NOMO-1 treated with dmso at 0.1 percent for 144 hours (cell line): ENCODE data around the gene HMOX1.
A peak's percentile ranks its signal among the peaks of the same experiment; 100 is the strongest.

Experiments used
- DNase-seq: peaks from one replicate; lab custom pipeline; 2025; ENCODE audit not compliant: unreplicated experiment; lab: John Stamatoyannopoulos, UW

HMOX1 gene

DNA sequence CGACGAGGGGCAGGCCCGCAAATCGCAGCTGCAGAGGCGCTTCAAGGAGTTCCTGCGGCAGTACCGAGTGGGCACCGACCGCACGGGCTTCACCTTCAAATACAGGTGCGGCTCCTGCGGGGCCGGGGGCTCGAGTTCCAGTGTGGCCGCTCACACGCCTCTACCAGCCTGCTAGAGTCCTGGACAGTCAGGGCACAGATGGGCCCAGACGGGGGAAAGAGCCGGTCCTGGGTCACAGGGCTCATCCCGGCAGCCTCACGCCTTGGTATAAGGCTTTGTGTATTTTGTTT, 19.6 kb downstream of the HMOX1 start:
- DNase-seq: no peak

DNA sequence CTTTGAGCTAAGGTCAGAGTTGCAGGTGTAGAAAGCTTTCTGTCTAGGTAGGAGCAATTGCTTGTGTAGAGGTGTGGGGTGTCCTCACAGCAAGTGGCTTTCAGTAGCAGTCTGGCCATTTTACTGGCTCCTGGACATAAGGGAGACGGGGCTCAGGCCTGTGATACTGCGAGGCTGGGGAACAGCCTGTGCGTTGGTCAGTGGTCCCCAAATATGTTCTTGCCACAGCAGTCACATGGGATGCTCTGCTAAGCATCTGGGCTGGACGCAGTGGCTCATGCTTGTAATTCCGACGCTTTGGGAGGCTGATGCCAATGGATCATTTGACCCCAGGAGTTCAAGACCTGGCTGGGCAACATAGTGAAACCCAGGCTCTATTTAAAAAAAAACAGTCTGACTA, 21.0 kb downstream of the HMOX1 start:
- no peak for DNase-seq

DNA sequence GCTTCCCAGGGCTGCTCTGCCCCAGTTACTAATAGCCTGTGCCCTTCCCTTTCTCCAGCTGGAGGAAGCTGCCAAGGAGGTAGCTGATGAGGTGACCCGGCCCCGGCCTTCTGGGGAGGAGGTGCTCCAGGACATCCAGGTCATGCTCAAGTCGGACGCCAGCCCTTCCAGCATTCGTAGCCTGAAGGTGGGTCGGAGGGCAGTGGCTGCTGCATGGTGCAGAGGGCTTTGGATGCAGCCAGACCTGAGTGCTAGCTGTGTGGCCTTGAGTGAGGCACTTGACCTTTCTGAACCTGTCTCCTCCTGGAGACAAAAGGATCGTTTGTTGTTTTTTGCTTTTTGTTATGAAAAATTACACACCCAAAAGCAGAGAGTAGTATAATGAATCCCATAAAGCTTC, 22.5 kb downstream of the HMOX1 start:
- DNase-seq: no peak

DNA sequence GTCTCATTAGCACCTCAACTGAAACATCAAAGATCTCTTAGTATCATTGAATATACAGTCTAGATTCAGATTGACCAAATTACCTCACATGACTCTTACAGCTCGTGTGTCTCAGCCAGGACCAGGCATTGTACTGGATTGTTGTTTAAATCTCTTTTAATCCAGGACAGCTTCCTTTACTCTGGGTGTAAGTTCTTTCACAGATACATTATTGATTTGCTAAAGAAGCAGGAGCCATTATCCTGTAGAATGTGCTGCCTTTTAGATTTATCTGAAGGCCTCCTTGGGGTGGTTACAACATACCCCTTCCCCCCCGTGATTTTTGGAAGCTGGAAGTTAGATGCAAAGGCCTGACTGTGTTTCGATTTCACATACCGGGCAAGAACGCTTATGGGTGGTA, 23.3 kb downstream of the HMOX1 start:
- no peak for DNase-seq

DNA sequence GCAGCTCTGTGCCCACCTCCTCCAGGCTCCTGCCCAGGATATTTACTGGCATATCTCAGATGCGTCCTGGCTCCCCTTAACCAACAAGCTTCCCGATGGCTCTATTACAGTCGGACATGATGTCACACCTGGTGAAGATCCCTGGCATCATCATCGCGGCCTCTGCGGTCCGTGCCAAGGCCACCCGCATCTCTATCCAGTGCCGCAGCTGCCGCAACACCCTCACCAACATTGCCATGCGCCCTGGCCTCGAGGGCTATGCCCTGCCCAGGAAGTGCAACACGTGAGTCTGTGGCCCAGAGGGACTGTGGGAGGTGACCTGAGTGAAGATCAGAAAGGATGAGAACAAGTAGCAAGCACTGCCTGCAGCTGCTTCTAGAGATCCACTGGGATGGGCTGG, 25.5 kb downstream of the HMOX1 start:
- DNase-seq: no peak

DNA sequence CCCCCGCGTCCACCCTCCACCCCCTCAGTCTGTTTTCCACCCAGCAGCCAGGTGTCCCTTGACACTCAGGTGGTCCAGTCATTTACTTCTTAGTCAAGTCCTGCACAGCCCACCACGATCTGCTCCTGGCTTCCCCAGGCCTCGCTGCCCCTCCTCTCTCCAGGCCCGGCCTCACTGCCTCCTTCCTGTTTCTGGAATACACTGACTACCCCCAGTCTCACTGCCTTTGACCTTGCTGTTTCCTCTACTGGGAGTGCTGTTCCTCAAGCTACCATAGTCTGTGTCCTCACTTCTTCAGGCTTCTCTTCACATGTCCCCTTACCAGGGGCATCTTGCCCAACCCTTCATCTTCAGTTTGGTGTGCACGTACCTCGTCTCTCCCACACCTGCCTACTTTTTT, 26.5 kb downstream of the HMOX1 start:
- DNase-seq: no peak

DNA sequence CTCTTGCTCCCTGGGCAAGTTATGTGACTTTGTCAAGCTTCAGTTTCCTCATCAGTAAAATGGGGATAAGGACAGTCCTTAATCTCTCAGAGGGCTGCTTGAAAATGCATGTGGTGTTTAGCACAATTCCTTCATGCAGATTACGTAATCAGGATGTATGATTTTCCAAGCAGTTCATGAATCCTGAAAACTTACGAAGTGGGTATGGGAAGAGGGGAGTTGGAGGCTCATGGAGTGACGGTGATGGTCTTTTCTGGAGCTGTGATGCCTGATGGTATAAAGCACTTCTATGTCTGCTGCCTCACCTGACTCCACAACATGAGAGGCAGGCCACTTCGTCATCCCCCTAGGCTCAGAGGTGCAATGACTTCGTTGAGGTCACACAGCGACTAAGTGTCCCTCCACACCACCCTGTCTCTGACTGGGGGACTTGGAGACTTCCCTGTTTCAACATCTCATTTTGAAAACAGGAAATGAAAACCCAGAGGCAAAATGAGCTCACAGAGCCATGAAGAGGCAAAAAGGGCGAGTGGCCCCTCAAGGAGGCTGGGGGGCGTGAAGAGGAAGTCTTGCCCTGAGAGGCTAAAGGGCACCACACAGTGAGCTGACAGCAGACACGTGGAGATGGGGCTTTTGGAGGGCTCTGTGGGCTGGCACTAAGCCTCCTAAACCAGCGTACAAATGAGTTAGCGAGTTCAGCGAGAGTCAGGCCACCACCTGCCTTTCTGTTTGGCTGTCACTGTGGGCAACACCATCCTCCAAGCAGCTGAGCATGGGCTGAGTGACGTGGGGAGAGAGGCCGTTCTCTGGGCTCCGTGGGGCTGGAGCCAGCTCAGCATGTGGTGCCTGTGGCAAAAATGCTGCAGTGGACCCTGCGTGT, 29.1 kb downstream of the HMOX1 start:
- DNase-seq: peak; percentile 94

DNA sequence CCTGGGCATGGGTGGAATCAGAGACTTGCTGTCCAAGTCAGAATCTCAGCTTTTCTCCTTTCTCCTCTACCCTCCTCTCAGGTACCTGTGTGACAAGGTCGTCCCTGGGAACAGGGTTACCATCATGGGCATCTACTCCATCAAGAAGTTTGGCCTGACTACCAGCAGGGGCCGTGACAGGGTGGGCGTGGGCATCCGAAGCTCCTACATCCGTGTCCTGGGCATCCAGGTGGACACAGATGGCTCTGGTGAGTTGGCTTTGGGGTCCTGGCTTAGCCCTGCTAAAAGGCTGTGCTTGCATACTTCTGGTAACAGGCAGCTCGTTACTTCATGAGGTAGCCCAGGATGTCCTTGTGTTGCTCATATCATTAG, 29.8 kb downstream of the HMOX1 start:
- no peak for DNase-seq

DNA sequence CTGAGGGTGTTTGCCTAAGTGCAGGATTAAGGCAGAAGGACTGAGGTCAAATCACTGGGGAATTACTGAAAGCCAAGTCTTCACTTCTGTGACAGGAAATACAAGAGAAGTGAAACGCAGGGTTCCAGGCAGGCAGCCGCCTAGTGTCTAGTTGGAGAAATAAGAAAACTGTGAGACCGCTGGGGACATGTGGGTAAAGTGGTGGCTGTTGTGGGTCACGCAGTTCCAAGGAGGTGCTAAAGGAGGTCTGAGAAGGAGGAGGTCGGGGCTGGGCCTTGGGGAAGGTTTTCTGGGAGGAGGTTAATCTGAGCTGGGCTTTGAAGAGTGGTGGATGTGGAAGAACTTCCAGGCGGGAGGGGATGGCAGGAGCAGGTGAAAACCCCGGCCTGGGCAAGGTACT, 30.2 kb downstream of the HMOX1 start:
- DNase-seq: no peak

DNA sequence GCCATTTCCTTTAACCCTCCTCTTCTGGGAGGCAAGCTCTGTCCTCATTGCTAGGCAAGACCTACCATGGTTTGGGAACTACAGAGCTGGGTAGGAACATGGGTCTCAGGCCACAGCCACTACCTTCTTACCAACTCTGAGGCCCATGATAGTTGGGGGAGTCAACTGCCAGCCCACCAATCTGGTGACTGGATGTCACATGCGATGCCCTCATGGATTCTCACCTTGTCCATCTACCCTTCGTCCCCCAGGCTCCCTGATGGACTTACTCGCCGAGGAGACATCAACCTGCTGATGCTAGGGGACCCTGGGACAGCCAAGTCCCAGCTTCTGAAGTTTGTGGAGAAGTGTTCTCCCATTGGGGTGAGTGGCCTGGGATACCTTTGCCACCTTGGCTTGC, 32.7 kb downstream of the HMOX1 start:
- no peak for DNase-seq

DNA sequence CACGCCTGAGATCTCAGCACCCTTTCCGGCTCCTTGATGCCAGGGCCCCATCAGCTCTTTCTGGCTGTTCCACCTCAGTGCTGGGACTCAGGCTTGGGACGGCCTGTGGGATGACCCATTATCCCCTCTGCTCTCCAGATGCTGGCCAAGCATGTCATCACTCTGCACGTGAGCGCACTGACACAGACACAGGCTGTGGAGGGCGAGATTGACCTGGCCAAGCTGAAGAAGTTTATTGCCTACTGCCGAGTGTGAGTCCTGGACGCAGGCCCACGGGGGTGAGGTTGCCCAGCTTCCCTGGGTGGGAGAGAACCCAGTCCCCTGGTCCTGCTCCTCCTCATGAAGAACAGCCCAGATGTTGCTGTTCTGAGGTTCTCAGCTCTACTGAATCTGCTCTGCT, 36.7 kb downstream of the HMOX1 start:
- DNase-seq: no peak

DNA sequence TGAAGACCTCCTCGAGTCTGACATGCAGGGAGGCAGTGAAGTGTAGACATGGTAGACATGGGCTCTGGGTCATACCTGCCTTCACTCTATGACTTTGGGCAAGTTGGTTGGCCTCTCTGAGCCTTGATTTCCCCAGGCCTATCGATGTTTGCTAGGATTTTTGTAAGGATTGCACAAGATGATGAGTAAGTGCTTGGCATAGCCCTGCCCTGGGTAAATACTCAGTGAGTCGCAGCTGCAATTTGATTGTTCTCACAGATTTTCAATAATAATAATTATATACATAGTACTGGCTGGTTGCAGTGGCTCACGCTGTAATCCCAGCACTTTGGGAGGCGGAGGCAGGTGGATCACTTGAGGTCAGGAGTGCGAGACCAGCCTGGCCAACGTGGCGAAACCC, 37.2 kb downstream of the HMOX1 start:
- no peak for DNase-seq

DNA sequence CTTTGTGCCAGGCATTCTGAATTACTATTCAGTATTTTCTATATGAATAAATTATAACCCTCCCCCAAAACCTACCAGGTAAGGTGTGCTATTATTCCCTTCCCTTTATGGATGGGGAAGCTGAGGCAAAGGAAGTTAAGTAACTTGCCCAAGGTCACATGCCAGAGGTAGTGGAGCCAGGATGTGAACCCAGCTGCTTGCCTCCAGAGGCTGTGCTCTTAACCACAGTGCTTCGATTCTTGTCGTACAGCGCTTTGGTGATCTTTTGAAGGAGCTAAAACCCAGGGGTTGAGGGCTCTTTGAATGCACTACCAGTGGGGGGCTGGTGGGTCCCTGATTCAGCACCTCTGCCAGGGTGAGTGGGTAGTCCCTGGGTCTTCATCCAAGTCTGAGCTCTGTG, 37.8 kb downstream of the HMOX1 start:
- no peak for DNase-seq

DNA sequence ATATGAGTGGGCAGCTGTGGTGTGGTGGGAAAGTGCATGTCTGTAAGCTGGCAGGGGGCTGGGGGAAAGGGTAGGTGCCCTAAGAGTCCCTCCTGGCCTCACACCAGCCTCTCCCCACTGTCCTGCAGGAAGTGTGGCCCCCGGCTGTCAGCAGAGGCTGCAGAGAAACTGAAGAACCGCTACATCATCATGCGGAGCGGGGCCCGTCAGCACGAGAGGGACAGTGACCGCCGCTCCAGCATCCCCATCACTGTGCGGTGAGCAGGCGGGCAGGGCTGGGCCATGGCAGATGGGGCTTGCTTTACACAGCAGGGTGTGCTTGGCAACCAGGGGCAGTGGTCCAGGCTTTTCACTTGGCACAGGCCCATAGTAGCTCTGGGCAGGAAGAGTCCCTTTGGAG, 38.9 kb downstream of the HMOX1 start:
- no peak for DNase-seq

DNA sequence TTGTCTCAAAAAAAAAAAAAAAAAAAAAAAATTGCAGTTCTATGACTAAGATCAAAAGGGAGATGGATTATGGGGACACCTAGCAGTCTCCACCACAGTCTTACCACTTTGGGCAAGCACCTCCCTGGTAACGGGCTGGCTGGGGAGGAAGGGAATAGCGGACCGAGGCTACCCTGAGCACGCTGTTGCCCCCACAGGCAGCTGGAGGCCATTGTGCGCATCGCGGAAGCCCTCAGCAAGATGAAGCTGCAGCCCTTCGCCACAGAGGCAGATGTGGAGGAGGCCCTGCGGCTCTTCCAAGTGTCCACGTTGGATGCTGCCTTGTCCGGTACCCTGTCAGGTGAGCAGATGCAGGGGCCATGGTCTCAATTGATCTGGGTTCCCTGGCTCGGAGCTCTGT, 40.2 kb downstream of the HMOX1 start:
- DNase-seq: no peak

DNA sequence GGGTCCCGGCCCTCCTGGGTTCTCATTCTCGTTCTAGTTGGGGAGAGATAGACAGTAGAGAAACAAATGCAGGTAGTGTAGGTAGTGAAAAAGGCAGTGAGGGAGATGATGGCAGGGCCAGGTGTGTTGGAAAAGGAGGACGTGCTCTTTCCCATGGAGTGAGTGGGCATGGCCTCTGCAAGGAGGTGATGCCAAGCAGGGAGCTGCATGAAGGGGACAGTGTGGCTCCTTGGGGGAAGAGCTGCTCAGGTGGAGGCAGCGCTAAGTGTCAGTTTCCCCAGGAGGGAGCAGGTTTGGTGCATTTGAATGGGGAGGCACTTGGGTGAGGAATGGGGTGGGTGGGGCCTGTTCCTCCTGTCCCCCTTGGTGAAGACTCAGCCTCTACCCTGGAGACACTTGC, 41.2 kb downstream of the HMOX1 start:
- DNase-seq: no peak

DNA sequence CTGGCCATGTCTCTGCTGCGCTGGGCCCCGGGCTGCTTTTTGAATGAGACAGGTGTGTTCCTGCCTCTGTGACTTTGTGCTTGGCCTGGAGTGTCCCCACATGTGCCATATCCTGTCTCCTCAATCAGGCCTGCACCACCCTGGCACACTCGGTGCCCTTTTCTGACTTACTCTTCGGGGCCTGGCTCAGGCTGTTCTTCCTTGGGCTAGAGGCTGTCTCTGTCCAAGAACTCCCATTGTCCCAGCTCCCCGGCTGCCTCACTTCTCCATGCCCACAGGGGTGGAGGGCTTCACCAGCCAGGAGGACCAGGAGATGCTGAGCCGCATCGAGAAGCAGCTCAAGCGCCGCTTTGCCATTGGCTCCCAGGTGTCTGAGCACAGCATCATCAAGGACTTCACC, 42.0 kb downstream of the HMOX1 start:
- no peak for DNase-seq

DNA sequence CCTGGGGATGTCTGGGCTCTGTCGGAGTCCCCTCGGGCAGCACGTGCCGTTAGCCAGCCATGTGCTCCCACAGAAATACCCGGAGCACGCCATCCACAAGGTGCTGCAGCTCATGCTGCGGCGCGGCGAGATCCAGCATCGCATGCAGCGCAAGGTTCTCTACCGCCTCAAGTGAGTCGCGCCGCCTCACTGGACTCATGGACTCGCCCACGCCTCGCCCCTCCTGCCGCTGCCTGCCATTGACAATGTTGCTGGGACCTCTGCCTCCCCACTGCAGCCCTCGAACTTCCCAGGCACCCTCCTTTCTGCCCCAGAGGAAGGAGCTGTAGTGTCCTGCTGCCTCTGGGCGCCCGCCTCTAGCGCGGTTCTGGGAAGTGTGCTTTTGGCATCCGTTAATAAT, 43.2 kb downstream of the HMOX1 start:
- no peak for DNase-seq

DNA sequence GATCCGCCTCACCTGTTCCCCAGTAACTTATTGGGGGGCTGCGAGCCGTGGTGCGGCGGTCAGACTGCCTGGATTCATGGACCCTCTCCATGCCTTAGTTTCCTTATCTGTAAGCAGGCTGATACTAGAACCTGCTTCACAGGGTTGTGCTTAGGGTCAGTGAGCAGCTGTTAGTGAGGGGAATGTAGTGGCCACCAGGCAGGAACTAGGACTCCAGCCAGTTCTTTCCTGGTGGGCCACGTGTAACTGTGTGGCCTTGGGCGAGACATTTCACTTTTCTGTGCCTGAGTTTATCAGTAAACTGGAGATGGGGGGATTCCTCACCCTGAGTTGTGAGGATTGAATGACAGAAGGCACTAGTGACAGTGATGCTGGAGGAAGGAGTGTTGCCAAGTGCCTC, 43.9 kb downstream of the HMOX1 start:
- no peak for DNase-seq

DNA sequence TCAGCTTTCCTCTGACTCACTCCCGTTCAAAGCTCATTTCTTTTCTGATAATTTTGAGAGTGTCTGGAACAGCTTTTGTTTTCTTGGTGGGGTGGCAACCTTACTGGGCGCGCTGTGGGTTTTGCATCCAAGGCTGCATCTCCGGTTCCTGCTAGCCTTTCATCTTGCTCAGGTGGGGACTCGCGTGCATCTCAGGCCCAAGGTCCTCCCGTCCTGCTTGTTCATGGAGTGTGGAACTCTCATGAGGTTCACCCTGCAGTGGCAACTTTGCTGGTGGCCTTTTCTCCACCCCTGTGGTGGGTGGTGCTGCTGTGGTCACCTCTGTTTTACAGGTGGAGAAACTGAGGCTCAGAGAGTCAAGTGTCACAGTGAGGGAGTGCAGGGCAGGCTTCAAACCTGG, 44.6 kb downstream of the HMOX1 start:
- no peak for DNase-seq

DNA sequence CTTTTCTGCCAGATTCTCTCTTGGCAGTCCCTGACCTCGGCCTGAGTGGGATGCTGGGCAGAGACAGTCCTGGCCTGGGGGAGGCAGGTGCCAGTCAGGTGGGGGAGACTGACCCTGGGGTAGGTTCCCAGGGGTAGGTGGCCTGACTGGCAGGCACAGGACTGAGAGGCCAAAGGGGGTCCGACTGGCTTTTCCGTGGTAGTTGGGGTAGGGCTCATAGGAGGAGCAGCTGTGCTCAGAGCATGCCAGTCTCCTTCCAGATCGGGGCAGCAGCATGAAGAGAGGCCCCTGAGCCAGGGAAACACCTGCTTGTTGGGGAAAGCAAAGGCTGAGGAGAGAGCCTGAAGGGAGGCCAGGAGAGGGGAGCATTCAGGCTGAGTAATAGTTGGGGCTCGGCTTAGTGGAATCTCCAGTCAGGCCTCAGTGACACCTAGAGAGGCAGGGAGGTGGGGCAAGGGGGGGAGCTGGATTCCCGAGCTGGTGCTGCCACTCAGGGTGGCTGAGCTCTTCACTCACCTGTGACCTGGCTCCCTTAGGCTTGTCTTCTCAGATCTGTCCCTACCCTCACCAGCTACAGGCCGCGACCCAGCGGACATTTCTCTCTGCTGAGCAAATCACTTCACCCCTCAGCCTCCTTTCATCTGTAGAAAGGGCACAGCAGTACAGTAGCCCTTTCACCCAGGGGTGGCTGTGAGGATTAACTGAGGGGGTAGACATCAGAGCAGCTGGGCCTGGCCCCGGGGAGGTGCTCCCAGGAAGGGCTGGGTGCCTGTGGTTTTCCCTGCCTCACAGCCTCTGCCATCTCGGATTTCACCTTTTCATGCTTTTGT, 45.3 kb downstream of the HMOX1 start:
- no peak for DNase-seq

DNA sequence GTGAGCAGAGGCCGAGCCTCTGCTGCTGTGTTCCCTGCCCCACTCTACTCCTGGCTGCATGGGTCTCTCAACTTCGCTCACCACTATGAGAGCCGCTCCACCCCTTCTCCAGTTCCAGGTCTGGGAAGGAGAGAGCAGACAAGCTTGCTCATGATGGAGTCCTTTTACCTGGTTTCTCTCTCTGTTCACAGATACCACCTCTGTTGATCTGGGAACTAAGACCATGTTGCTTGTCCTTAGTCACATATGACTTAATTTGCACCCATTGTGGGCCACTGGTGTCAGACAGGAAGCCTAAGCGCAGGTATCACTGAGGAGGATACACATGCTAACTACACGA, 45.9 kb downstream of the HMOX1 start:
- no peak for DNase-seq

DNA sequence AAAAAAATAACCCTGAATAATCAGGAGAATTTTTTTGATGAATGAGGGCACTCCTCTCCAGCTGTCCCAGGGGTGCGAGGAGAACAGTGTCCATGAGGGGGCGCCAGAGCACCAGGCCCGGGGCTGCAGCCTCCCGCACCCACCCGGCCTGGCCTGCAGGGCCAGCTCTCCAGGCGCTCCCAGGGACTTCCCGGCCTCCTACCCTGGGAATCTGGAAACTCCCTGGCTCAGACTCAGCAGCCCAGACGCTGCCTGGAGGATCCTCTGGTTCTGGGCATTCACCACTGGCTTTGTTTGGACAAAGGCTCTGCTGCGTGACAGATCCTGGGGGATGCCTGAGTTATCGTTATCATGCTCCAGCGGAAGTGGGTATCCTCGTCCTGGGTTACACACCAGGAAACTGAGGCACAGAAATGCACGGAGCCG, 50.0 kb downstream of the HMOX1 start:
- peak; percentile 31 for DNase-seq
